Measurements from ENCODE around the gene RND3.

- TF ChIP-seq CTCF (IDR thresholded peaks at IDR 0.05) (no peak), POLR2A (IDR thresholded peaks at IDR 0.05) (no peak), EP300 (IDR thresholded peaks at IDR 0.05) (no peak)
These were observed 17.0 kb downstream of the RND3 start for GRCh38 chr2:150470435-150470834.

All from tibial nerve (tissue), 4 donors.